Bronchial epithelial cell (primary cell): ENCODE results near the gene TGFB2. TPM values are rescaled to one million over a fixed set of nuclear protein-coding genes. Genes with fewer than 3 reads are reported as not detected.

Source experiments
- DNase-seq: peaks from one replicate; pipeline ENCODE4 v3.0.0-alpha.2; 2010; ENCODE audit warnings: low read depth
- FAIRE-seq: peaks from 2 replicates; lab custom pipeline; 2011; peaks lifted over from hg19 to GRCh38; lab: Jason Lieb, UNC
- H3K27me3 ChIP-seq: 2 replicates; pipeline ENCODE4 v1.5.1; 2011; ENCODE audit warnings: low read length; ENCODE audit not compliant: control insufficient read depth, insufficient read depth
- H3K36me3 ChIP-seq: 2 replicates; pipeline ENCODE4 v1.5.1; 2011; ENCODE audit warnings: low read length; ENCODE audit not compliant: control insufficient read depth, insufficient read depth
- H3K4me3 ChIP-seq: 2 replicates; pipeline ENCODE4 v1.5.1; 2011; ENCODE audit warnings: mild to moderate bottlenecking, low read depth, low read length, control low read depth
- CTCF ChIP-seq: IDR thresholded peaks from 2 replicates; pipeline ENCODE4 v1.5.1; 2011; ENCODE audit warnings: mild to moderate bottlenecking, moderate library complexity, low read length, control low read depth, inconsistent platforms; ENCODE audit not compliant: insufficient read depth, severe bottlenecking
- total RNA-seq: library from RNA; depleted of rRNA; stranded (reverse); fragments of >200 nt; gene quantifications from 2 replicates; pipeline ENCODE4 v1.2.1, GENCODE V29; 2014

TGFB2 gene
- total RNA-seq, 1 donor from 2014 or later = 6.1 TPM

GRCh38 chr1:218480588-218481099 lies 135.5 kb downstream of the TGFB2 start:
- DNase-seq (peak; percentile 98), FAIRE-seq (no peak)

GRCh38 chr1:218481116-218481775 lies 136.1 kb downstream of the TGFB2 start:
- no peaks in the 10 kb centered on the region for H3K27me3 ChIP-seq
- FAIRE-seq (no peak), DNase-seq (no peak)
- no peaks in the 10 kb centered on the region for H3K36me3 ChIP-seq
- H3K4me3 ChIP-seq = no peak overlapping the region
- no peak for TF ChIP-seq CTCF

More at GRCh38 chr1:218480588-218481099, 135.5 kb downstream of the TGFB2 start:
- H3K27me3 ChIP-seq = no peaks in the 10 kb centered on the region
- no peak overlapping the region for H3K4me3 ChIP-seq
- H3K36me3 ChIP-seq = no peaks in the 10 kb centered on the region
- no peak for TF ChIP-seq CTCF

- no peak for TF ChIP-seq CTCF
- DNase-seq (no peak), FAIRE-seq (no peak)
- H3K36me3 ChIP-seq = no peaks in the 10 kb centered on the region
- no peak overlapping the region for H3K4me3 ChIP-seq
- H3K27me3 ChIP-seq = no peaks in the 10 kb centered on the region
Measured at GRCh38 chr1:218482683-218483082, 137.5 kb downstream of the TGFB2 start.

GRCh38 chr1:218485241-218485928 lies 140.2 kb downstream of the TGFB2 start:
- Histone ChIP-seq H3K4me3 (no peak overlapping the region), H3K27me3 (no peaks in the 10 kb centered on the region), H3K36me3 (no peaks in the 10 kb centered on the region)
- FAIRE-seq (no peak), DNase-seq (peak; percentile 60)
- TF ChIP-seq CTCF = no peak

- DNase-seq (no peak), FAIRE-seq (no peak)
- TF ChIP-seq CTCF = no peak
- Histone ChIP-seq H3K36me3 (no peaks in the 10 kb centered on the region), H3K27me3 (no peaks in the 10 kb centered on the region), H3K4me3 (no peak overlapping the region)
Measured at GRCh38 chr1:218488531-218488930, 143.4 kb downstream of the TGFB2 start.
